Keratinocyte (primary cell): ENCODE data around the gene ZNF768.

Experiments used
- EZH2 ChIP-seq: IDR thresholded peaks from one replicate; pipeline ENCODE4 v1.6.1; 2012; ENCODE audit warnings: inconsistent platforms, mild to moderate bottlenecking, low read length, moderate library complexity
- TF ChIP-seq, protein P1 (sequence below), 3 experiments: IDR thresholded peaks in 1 of 3; conservative IDR thresholded peaks in 1 of 3; optimal IDR thresholded peaks in 1 of 3; 2 replicates in 2 of 3; 3 replicates in 1 of 3; pipeline versions ENCODE3 to v1.5.1; 2011; ENCODE audit warnings: low read length in 3 of 3, mild to moderate bottlenecking in 3 of 3, moderate library complexity in 2 of 3, control low read depth in 1 of 3, inconsistent platforms in 1 of 3; ENCODE audit not compliant: insufficient read depth in 2 of 3; ENCODE audit errors: extremely low read depth in 1 of 3

DNA sequence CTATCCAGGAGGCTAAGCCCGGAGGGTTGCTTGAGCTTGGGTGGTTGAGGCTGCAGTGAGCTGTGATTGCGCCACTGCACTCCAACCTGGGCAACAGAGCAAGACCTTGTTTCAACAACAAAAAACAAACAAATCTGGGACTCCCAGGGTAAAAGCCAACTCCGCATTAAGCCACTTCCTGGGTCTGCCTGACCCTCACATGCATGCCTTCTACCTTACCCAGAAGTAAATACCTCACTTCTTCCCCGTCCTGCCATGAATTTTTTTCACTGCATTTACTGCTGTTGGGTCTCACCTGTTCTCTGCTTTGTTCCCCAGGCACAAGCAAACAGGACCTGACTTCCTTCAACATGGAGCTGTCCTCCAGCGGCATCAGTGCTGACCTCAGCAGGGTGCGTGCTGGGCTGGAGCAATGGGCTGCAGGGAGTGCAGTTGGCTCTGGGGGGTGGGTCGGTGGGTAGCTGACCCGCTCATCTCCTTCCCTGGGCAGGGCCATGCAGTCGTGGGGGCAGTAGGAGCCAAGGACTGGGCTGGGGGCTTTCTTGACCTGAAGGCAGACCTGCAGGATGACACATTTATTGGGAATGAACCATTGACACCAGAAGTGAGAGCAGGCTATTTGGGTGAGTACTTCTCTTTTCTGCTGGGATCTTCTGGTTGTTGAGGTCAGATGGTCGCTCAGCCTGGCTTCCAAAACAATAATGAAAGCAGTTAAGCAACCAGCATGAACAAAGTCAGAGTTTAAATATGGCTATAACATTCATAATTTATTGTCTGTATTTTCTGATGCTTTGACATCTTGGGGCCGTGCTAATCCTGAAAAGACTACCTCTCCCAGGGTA lies 37.4 kb downstream of the ZNF768 start:
- TF ChIP-seq, protein P1, sequence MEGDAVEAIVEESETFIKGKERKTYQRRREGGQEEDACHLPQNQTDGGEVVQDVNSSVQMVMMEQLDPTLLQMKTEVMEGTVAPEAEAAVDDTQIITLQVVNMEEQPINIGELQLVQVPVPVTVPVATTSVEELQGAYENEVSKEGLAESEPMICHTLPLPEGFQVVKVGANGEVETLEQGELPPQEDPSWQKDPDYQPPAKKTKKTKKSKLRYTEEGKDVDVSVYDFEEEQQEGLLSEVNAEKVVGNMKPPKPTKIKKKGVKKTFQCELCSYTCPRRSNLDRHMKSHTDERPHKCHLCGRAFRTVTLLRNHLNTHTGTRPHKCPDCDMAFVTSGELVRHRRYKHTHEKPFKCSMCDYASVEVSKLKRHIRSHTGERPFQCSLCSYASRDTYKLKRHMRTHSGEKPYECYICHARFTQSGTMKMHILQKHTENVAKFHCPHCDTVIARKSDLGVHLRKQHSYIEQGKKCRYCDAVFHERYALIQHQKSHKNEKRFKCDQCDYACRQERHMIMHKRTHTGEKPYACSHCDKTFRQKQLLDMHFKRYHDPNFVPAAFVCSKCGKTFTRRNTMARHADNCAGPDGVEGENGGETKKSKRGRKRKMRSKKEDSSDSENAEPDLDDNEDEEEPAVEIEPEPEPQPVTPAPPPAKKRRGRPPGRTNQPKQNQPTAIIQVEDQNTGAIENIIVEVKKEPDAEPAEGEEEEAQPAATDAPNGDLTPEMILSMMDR (optimal IDR thresholded peaks at IDR 0.05 in 1 of 3, IDR thresholded peaks at IDR 0.05 in 1 of 3, conservative IDR thresholded peaks at IDR 0.05 in 1 of 3; ENCODE audit: extremely low read depth in 1 of 3, insufficient read depth in 2 of 3, low read length in 3 of 3): no peak
- TF ChIP-seq EZH2: no peak
